ENCODE data around the gene PANK2. TPM values are rescaled to one million over a fixed set of nuclear protein-coding genes. Genes with fewer than 3 reads are reported as not detected.

PANK2 gene
- polyA plus RNA-seq, 1 of the 3 experiments (the other 2 are of a cell fraction) = 17.7 TPM

GRCh38 chr20:3964719-3965118 lies 75.5 kb downstream of the PANK2 start:
- Histone ChIP-seq H3K9ac (no peak overlapping the region), H3K9me3 (no peaks in the 10 kb centered on the region), H3K4me3 (ENCODE audit: low read depth in 2 of 2, low read length in 1 of 2) (no peak overlapping the region), H3F3A (replicated peaks; ENCODE audit: insufficient read depth) (peaks cover 6% of the 10 kb centered on the region), H2AFZ (ENCODE audit: low read depth) (no peak overlapping the region), H3K4me2 (no peak overlapping the region), H3K27me3 (ENCODE audit: insufficient read depth) (no peaks in the 10 kb centered on the region), H3K36me3 (replicated peaks in 1 of 2; ENCODE audit: control insufficient read depth in 1 of 2, insufficient read depth in 2 of 2, low read length in 1 of 2) (peaks cover 0 to 34% of the 10 kb centered on the region in 2 experiments), H3K27ac (ENCODE audit: low read depth in 2 of 2, low read length in 1 of 2) (no peak overlapping the region), H3K79me2 (ENCODE audit: insufficient read depth) (peaks cover 36% of the 10 kb centered on the region), H3K9me2 (no peaks in the 10 kb centered on the region), H4K20me1 (ENCODE audit: insufficient read depth) (0 out of 2 replicates have a peak, but pooled peaks cover 5% of the 10 kb centered on the region), H3K4me1 (ENCODE audit: control insufficient read depth in 1 of 2, insufficient read depth in 2 of 2, low read depth in 1 of 2, low read length in 1 of 2) (no peaks in the 10 kb centered on the region; a peak in 1 of 4 replicates)
- CTCF ChIA-PET = interaction anchor here (1.1 kb wide), 1 partner anchor 37 kb away, joined by 3 read pairs; no protein-coding TSS in a partner anchor
- TF ChIP-seq RXRA (IDR thresholded peaks at IDR 0.05; ENCODE audit: borderline replicate concordance, low read depth) = no peak
- TF ChIP-seq, protein P1, sequence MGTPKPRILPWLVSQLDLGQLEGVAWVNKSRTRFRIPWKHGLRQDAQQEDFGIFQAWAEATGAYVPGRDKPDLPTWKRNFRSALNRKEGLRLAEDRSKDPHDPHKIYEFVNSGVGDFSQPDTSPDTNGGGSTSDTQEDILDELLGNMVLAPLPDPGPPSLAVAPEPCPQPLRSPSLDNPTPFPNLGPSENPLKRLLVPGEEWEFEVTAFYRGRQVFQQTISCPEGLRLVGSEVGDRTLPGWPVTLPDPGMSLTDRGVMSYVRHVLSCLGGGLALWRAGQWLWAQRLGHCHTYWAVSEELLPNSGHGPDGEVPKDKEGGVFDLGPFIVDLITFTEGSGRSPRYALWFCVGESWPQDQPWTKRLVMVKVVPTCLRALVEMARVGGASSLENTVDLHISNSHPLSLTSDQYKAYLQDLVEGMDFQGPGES (IDR thresholded peaks at IDR 0.05; ENCODE audit: low read depth, low read length) = no peak
- no peak for TF ChIP-seq MXI1 (IDR thresholded peaks at IDR 0.05; ENCODE audit: low read depth, low read length)
- TF ChIP-seq RFX5 (IDR thresholded peaks at IDR 0.05; ENCODE audit: low read length) = no peak
- no peak for TF ChIP-seq NRF1 (IDR thresholded peaks at IDR 0.05; ENCODE audit: low read depth, low read length)
- TF ChIP-seq JUND (IDR thresholded peaks at IDR 0.05) = no peak
- no peak for TF ChIP-seq PBX3 (IDR thresholded peaks at IDR 0.05)
- no peak for TF ChIP-seq USF1 (IDR thresholded peaks at IDR 0.05; ENCODE audit: borderline replicate concordance, low read depth)
- TF ChIP-seq SMC3 (IDR thresholded peaks at IDR 0.05; ENCODE audit: low read depth, low read length) = no peak
- TF ChIP-seq SIN3A (IDR thresholded peaks at IDR 0.05; ENCODE audit: borderline replicate concordance, low read depth, low read length) = no peak
- no peak for TF ChIP-seq CHD2 (IDR thresholded peaks at IDR 0.05; ENCODE audit: low read length, partially characterized antibody)
- no peak for TF ChIP-seq MEF2A (IDR thresholded peaks at IDR 0.05; ENCODE audit: borderline replicate concordance, low read depth)
- no peak for TF ChIP-seq TAF1 (IDR thresholded peaks at IDR 0.05; ENCODE audit: borderline replicate concordance, low read depth, low read length)
- TF ChIP-seq TEAD4 (IDR thresholded peaks at IDR 0.05; ENCODE audit: borderline replicate concordance, insufficient read depth) = no peak
- no peak for TF ChIP-seq GABPA (IDR thresholded peaks at IDR 0.05; ENCODE audit: low read depth)
- TF ChIP-seq FOSL2 (IDR thresholded peaks at IDR 0.05; ENCODE audit: borderline replicate concordance, low read depth) = no peak
- TF ChIP-seq, protein P2, sequence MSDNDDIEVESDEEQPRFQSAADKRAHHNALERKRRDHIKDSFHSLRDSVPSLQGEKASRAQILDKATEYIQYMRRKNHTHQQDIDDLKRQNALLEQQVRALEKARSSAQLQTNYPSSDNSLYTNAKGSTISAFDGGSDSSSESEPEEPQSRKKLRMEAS (IDR thresholded peaks at IDR 0.05; ENCODE audit: low read depth) = no peak
- no peak for TF ChIP-seq YY1 (IDR thresholded peaks at IDR 0.05; ENCODE audit: low read depth)
- no peak for TF ChIP-seq NFIC (IDR thresholded peaks at IDR 0.05; ENCODE audit: borderline replicate concordance)
- no peak for TF ChIP-seq POLR2AphosphoS5 (IDR thresholded peaks at IDR 0.05; ENCODE audit: low read depth, low read length)
- no peak for DNase-seq
- POLR2A ChIA-PET = no interaction called here
- WGBS (ENCODE audit: low lambda C conversion rate) = 82% methylated on average over 3 of the region's 3 CpGs
